ENCODE results near the gene ERCC4.
A peak's percentile ranks its signal among the peaks of the same experiment; 100 is the strongest.

DNA sequence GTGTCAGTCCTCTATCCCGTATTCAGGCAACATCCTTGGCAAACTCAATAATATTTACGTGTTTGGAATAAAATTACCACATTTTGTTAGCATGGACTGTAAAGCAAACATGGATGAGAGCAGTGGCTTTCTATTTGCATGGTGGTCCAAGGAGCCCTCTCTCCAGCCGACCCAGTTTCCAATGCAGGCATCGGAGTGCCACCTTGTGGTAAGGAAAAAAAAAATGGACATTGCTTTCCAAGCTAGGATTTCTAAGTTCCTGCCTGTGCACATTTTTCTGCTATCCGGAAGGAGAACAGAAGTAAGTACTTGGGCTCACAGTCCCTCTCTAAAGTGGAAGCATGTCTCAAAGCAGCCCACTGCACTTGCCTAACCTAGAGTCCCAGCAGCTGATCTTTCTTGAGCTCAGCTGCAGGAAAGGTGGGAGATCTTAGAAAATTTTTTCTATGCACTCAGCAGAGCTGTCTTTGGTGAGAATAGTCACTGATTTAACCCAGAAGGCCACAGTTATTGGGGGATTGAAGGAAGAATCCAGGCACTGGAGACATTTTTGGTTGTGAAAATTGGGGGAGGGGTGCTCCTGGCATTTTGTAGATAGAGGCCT lies 46.0 kb upstream of the ERCC4 start:
- TF ChIP-seq, protein P1, sequence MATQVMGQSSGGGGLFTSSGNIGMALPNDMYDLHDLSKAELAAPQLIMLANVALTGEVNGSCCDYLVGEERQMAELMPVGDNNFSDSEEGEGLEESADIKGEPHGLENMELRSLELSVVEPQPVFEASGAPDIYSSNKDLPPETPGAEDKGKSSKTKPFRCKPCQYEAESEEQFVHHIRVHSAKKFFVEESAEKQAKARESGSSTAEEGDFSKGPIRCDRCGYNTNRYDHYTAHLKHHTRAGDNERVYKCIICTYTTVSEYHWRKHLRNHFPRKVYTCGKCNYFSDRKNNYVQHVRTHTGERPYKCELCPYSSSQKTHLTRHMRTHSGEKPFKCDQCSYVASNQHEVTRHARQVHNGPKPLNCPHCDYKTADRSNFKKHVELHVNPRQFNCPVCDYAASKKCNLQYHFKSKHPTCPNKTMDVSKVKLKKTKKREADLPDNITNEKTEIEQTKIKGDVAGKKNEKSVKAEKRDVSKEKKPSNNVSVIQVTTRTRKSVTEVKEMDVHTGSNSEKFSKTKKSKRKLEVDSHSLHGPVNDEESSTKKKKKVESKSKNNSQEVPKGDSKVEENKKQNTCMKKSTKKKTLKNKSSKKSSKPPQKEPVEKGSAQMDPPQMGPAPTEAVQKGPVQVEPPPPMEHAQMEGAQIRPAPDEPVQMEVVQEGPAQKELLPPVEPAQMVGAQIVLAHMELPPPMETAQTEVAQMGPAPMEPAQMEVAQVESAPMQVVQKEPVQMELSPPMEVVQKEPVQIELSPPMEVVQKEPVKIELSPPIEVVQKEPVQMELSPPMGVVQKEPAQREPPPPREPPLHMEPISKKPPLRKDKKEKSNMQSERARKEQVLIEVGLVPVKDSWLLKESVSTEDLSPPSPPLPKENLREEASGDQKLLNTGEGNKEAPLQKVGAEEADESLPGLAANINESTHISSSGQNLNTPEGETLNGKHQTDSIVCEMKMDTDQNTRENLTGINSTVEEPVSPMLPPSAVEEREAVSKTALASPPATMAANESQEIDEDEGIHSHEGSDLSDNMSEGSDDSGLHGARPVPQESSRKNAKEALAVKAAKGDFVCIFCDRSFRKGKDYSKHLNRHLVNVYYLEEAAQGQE (IDR thresholded peaks at IDR 0.05; ENCODE audit: low read depth), result no peak
- no peak for TF ChIP-seq FOXM1 (IDR thresholded peaks at IDR 0.05; ENCODE audit: borderline replicate concordance, low read depth)
- no peak for TF ChIP-seq CEBPB (IDR thresholded peaks at IDR 0.05)
- TF ChIP-seq RAD21 (IDR thresholded peaks at IDR 0.05; ENCODE audit: low read depth), result peak; percentile 60
- TF ChIP-seq, protein P2, sequence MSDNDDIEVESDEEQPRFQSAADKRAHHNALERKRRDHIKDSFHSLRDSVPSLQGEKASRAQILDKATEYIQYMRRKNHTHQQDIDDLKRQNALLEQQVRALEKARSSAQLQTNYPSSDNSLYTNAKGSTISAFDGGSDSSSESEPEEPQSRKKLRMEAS (IDR thresholded peaks at IDR 0.05), result no peak
- TF ChIP-seq CREB1 (IDR thresholded peaks at IDR 0.05; ENCODE audit: low read depth), result no peak
- TF ChIP-seq EP300 (IDR thresholded peaks at IDR 0.05; ENCODE audit: borderline replicate concordance), result no peak
- no peak for TF ChIP-seq TCF12 (IDR thresholded peaks at IDR 0.05; ENCODE audit: low read depth)
- TF ChIP-seq YY1 (IDR thresholded peaks at IDR 0.05; ENCODE audit: low read depth), result no peak
- TF ChIP-seq, protein P3, sequence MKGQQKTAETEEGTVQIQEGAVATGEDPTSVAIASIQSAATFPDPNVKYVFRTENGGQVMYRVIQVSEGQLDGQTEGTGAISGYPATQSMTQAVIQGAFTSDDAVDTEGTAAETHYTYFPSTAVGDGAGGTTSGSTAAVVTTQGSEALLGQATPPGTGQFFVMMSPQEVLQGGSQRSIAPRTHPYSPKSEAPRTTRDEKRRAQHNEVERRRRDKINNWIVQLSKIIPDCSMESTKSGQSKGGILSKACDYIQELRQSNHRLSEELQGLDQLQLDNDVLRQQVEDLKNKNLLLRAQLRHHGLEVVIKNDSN (IDR thresholded peaks at IDR 0.05), result no peak

Data from Ishikawa (cell line).